DMS114 treated with DMSO at 0.1 percent for 48 hours (cell line): ENCODE results near the gene RPL28.
"Not testable (repeated sequence)": the region's sequence is repeated elsewhere in the genome, so short reads cannot be mapped to it uniquely, and the experiment has no call there.

Experiments used
- DNase-seq: peaks from one replicate; lab custom pipeline; 2025; ENCODE audit not compliant: unreplicated experiment; lab: John Stamatoyannopoulos, UW

RPL28 gene

DNA sequence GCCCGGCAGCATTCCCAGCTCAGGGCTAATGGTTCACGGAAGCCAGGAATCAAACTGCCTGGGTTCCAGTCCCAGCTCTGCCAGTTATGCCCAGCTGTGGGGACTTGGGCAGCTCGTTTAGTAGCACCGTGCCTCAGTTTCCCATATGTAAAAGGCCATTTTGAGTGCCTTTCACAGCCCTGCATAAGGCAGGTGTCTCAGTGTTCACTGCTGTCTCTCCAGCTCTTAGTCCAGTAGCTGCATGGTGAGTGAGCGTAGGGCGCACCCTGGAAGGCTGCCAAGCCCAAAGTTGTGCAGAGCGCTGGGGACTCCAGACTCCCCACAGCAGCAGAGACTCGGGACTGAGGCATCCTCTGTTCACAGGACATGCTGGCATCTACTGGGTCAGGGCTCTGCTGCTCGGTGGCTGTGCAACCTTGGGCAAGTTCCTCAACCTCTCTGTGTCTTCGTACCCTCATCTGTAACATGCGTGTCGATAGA lies 5.5 kb downstream of the RPL28 start:
- DNase-seq: no peak

DNA sequence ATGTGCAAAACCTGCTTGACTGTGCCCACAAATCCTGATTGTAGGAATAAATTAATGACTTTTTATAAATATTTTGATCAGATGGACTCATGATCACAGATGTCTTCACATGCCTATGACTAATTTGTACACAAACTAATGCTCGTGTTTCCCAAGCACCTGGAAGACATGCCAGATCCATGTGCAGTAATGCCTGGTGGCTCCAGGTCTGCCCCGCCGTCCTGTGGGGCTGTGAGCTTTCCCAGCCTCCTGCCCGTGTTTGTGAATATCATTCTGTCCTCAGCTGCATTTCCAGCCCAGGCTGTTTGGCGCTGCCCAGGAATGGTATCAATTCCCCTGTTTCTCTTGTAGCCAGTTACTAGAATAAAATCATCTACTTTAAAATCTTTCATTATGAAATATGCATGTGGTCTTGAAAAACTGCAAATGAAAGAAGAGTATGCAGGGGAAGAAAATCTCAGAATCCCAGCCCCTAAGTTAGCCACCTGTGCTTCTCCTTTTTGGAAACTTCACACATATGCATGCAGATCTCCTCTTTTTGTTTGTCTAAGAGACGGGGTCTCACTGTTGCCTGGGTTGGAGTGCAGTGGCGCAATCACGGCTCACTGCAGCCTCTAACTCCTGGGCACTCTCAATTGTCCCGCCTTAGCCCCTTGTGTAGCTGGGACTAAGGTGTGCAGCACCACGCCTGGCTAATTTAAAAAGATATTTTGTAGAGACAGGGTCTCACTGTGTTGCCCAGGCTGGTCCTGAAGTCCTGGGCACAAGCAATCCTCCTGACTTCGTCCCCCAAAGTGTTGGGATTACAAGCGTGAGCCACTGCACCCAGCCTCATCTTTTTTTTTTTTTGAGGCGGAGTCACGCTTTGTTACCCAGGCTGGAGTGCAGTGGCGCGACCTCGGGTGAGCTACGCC lies 6.2 kb downstream of the RPL28 start:
- DNase-seq: no peak

DNA sequence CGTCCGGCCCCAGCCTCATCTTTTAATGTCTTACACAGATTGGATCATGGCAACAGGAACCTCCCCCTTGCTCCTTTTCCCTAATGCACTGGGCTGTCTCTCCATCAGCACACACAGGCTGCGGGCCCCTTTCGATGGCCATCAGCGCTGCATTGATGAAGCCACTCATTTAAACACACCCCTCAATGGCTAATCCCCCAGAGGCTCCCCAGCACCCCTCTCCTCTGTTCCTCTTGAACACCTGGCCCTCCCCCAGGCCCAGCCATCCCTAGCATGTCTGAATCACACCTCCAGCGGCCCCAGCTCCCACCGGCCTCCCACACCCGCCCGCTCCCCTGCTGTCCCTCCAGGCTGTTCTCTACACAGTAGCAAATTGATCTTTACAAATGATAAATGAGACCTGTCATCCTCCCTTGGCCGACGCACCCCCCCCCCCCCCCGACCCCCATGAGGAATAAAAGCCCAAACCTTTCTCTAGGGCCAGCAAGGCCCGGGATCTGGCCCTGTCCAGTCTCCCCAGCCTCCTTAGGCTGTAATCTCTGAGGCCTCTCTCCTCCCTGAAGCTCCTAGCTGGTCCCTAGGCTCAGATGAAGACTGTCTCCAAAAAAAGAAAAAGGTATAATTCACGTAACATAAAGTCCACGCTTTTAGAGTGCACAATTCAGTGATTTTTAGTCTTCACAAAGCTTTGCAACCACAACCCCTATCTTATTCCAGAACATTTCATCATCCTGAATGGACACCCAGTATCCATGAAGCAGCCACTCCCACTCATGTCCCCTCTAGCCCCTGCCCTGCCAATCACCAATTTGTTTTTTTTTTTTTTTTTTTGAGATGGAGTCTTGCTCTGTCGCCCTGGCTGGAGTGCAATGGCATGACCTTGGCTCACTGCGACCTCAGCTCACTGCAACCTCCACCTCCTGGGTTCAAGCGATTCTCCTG lies 7.4 kb downstream of the RPL28 start:
- DNase-seq: no peak

DNA sequence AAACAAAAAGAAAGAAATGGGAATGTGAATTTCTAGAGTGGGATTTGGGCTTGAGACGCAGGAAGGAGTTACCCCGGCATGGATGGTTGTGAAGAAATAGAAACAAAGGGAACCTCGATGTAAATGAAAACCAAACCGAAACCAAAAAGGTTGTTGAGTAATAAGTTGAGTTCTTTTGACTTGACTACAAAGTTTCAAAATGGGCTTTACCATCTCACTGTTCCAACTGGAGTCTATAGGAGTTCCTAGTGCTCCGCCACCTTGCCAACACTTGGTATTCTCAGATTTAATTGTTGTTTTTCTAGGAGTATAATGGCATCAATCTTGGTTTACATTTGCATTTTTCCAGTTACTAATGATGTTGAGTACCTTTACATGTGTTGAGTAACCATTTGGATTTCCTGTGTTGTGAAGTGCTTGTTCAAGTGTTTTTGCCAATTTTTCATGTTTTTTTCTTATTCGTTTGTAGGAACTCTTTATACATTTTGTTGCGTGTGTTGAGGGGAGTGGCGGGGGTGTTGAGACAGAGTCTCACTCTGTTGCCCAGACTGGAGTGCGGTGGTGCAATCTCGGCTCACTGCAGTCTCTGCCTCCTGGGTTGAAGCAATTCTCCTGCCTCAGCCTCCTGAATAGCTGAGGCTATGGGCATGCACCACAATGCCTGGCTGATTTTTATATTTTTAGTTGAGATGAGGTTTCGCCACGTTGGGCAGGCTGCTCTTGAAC lies 12.6 kb downstream of the RPL28 start:
- no peak for DNase-seq

DNA sequence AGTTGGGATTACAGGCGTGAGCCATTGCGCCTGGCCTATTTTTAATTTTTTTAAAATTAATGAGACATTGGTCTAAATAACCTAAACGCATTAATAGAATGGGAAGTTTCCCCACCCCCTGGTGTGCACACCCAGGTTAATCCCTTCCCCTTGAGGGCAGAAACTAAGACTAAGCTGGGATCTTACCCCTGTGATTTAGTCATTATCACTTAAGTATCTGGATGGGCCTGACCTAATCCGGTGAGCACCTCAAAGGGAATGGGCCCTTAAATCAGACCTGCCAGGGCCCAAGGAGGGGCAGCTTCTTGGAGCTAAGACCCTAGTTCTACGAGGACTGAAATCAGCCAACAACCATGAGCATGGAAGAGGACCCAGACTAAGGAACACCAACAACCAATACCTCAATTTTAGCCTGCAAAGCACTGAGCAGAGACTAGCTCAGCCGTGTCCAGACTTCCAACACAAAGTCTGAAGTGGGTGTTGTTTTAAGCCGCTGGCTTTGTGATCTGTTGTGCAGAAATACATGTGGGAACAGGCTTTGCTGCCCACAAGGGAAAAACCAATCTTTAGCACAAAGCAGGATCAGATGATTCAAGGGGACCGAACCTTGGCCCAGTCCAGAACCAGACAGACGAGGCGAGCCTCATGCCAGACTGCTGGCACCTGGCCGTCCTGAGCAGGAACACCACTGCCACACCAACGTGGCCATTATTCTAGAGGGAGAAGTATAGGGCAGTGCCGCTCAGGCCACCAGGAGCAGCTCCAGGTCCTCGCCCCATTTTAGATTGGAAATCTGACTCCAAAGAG lies 14.8 kb downstream of the RPL28 start:
- DNase-seq: no peak

DNA sequence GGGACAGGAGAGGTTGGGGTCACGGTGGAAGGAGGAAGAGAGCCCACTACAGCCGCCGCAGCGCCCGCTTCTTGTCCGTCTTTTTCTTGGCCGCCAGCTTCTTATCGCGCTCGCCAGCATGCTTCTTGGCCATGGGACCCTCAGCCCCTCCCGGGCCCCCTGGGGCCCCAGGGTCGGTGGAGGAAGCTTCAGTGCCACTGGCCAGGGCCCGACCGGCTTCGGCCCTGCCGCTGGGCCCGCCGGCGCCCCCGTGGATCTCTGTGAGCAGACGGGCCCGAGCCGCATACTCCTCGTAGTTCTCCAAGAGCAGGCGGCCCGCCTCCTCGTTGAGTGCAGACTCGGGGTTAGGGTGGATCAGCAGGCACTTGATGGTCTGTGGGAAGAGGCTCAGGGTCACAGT lies 15.7 kb downstream of the RPL28 start:
- not testable (repeated sequence) for DNase-seq

DNA sequence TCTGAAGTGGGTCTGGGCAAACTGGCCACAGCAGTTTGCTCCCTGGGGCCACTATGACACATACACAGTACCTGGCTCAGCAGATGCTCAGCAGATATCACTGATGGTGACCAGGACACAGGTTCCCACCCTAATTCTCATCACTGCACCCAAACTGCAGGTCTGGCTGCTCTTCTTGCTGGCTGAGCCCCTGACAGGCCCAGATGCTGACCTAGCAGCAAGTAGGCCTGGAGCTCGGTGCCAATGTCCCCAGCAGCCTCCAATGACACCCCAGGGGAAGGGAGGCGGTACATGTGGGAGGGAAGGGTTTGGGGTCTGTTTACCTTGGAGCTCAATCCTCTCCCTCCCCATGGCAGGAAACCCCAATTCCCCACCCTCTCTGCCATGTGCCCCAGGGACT lies 16.8 kb downstream of the RPL28 start:
- DNase-seq: no peak

DNA sequence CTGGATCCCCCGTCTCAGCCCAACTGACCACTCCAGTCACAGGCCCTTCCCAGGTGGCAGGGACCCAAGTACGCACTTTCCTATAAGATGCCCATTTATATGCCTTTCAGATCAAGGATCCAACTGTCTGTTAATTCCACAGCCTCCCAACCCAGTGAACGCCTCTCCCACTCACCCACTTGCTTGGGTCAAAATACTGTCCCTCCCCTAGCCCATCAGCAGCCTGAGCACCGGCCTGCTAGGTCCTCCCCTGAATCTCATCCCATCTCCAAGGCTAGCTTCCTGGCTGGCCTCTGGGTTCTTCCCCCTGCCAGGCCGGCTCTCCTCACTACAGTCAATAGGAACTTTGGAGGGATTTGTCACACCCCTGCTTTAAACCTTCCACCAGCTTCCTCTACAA lies 19.9 kb downstream of the RPL28 start:
- no peak for DNase-seq

DNA sequence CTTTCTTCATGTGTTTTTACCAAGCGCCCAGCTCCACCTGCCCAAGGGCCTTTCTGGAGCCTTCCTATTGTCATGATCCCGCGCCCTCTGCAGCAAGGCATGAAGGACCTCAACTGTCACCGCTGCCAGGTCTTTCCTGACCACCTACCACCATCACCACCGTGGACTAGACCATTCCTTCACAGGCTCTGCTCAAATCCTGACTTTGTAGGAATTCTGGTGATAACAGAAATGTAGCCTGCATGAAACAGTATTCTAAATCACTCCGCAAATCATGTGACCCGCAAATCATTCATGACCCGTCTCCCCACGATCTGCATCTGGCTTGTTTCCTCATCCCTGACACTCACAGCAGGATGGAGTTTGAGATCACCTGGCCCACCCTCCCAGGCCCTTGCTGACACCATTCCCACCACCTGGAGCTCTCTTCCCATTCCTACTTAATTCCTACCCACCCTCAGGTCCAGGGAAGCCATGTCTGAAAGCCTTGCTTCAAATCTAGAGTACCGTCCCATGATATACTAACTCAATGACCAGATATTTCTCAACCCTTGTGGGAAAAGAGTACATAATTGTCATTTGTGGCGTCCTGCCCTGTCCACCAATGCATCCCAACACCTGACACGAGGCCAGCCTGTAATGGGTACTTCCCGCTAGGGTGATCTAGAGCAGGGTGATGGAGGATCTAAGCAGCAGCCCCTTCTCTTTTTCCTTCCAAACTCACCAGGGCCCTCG lies 20.5 kb downstream of the RPL28 start:
- DNase-seq: no peak

DNA sequence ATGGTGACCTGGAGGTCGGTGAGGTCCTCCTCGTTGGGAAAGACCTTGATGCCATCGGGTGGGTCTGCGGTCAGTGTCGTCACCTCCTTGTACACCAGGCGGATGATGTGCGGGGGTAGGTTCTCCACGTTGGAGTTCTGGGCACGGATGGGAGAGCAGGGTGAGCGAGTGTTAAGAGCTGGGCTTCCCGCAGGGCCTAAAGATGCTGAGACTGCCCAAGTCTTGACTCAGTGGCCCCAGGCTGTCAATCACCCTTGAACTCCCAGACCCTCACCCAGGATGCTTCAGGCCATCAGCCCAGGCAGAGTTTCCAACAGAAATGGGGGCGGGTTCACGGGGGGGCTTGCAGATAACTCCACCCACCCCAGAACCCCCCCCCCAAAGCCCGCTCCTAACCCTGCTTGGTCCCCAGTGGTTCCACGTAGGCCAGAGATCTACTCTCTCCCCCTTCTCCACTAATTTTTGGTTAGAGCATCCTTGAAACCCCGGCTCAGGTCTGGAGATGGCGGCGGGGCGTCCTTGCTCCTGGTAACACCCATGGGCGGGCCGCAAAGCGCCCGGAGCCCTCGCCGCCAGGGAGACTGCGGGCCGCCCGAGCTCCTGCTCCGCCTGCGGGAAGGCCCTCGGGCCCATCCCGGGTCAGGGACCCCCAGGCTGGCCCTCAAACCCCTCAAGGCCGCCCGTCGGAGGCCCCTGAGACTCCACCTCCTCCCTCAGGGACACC lies 21.3 kb downstream of the RPL28 start:
- no peak for DNase-seq

DNA sequence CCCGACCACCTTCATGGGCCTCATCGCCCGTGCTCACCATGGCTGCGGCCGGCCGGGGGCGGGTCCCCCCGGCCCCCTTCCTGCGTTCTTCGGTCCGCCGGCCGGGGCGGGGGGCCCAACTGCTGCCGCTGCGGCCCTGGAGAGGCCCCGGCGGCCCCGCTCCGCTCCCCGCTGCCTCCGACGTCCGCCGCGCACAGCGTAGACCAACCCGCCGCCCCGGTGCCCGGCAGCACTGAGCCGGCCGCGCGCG lies 21.7 kb downstream of the RPL28 start, which contains the start of gene UBE2S:
UBE2S (minus strand) TSS at position 239 of the 250 bp plus-strand sequence; CDS start at position 40, 199 bp downstream.
- not testable (repeated sequence) for DNase-seq

DNA sequence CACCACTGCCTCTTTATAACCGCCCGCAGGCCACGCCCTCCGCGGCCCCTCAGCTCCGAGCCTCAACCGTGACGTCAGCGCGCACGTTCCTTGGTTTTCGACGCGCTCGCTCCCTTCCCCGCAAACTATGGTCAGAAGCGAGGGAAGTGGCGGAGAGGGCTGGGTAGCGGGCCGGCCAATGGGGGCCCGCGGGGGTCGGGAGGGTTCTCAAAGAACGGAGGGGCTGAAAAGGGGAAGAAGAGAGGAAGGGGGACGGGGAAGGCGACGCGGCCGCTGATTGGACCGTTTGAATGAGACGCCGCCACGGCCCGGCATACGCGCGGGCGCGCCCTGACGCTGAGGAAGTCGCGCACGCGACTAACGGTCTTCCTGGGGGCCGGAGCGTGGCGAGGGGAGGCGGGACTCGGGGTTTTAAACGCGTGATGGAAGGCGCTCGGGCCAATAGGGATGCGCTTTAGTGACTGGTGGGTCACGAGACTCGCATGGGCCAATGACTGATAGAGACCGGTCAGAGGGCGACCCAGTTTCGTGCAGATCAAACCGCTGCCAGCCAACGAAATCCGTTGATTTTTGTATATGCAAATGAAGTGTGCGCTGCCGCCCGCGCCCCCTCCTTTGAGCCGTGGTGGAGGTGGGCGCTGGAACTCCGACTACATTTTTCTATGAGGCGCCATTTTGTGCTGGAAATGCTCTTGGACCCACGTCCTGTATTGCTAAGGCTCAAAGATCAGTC lies 22.2 kb downstream of the RPL28 start:
- DNase-seq: peak; percentile 98

DNA sequence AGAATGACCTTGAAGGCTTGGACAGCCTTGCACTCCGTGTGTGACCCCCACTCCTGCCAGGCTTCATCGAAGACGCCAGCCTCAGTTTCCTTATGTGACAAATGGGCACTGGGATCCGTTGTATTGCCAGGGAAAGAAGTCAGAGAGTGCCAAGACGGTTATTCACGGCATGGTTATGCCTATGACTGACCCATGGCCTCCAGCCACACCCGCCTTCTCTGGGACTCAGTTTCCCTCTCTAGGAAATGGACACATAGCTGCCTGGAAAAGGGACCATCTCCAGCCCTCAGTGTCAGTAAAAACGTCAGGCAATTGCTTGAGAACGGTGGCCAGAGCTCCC lies 22.8 kb downstream of the RPL28 start:
- no peak for DNase-seq

DNA sequence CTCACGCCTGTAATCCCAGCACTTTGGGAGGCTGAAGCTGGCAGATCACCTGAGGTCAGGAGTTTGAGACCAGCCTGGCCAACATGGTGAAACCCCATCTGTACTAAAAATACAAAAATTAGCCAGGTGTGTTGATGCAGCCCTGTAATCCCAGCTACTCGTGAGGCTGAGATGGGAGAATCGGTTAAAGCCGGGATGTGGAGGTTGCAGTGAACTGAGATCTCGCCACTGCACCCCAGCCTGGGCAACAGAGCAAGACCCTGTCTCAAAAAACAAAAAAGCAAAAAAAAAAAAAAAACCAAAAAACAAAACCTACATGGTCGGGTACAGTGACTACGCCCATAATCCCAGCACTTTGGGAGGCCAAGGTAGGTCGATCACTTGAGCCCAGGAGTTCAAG lies 23.4 kb downstream of the RPL28 start:
- DNase-seq: not testable (repeated sequence)

DNA sequence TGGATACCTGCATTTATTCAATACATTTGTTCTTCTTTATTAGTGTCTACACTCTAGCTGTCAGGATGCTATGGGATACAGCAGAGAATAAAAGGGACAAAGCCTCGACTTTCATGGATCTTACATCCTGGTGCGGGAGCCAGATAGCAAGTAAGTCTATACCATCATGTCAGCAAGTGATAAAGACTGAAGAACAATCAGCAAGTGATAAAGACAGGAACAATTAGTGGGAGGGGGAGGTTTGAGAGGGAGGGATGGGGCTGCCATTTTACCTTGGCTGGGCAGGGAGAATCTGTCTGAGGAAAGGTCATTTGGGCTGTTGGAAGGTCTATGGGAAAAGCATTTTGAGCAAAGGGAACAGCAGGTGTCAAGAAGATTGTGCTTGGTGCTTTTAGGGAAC lies 24.4 kb downstream of the RPL28 start:
- no peak for DNase-seq

DNA sequence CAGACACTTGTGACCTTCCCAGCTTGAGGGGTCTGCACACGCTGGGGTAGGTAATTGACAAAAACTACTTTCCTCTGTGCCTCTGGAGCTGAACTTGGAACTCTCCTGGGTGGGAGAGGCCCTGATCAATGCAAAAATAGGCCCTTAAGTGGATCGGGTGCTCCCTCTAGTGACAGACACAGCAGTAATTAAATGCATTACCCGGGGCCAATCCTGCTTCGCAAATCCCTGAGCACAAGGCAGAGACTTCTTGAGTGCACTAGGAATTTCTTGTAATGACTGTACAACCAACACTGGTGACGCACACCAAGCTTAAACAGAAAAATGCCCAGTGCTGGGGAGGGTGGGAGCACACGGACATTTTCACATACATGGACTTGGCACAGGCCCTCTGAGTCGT lies 32.5 kb downstream of the RPL28 start:
- peak; percentile 58 for DNase-seq

DNA sequence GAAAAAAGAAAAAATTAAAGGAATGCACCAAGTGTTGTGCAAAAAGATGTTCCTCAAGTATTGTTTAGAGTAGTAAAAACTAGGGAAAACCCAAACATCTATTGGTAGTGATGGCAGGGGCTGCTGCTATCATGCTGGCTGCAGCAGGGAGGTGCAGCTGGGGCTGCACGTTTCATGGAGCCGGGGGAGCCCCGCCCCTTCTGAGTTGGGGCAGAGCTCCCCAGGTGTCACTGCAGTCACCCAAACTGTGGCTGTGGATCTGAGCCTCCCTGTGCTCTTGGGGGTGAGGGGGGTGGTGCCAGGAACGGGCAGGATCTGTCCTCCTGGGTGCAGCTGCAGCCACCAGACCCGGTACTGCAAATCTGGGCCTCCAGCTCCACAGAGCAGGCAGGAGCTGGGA lies 33.4 kb downstream of the RPL28 start:
- no peak for DNase-seq

DNA sequence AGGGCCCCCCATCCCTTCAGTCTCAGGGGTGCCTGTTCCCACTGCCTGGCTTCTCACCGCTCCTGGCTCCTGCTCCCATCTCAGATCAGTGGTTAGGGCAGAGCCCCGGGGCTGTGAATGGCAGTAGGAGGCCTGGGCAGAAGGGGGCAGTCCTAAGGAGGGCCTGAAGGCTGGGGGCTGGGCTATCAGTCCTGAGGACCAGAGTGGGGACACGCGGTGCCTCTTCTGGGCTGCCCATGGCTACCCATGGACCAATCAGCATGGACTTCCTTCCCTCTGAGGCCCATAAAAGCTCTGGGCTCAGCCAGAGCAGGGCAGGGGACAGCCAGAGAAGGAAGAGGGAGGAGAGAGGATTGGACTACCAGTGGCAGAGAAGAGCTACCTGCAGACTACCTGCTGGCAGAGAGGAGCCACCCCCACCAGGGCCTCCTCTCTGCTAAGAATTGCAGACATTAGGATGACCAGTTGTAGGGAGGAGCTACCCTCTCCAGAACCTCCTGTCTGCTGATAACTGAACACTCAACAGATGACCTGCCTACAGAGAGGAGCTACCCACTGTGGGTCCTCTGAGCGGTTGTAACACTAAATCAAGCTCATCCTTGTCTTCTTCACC lies 34.0 kb downstream of the RPL28 start:
- DNase-seq: no peak
